ENCODE data around the gene TMEM125.

DNA sequence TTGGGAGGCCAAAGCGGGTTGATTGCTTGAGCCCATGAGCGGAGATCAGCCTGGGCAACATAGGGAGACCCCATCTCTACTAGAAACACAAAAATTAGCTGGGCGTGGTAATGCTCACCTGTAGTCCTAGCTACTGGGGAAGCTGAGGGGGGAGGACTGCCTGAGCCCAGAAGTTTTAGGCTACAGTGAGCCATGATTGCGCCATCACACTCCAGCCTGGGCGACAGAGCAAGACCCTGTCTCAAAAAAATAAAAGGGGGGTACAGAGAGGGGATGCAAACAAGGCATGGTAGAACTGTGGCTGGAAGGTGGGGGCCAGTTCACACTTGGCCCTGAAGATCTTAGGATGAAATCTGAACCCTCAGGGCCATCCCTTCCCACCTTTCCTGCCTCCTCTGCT, 16.8 kb downstream of the TMEM125 start:
- TF ChIP-seq, protein P1, sequence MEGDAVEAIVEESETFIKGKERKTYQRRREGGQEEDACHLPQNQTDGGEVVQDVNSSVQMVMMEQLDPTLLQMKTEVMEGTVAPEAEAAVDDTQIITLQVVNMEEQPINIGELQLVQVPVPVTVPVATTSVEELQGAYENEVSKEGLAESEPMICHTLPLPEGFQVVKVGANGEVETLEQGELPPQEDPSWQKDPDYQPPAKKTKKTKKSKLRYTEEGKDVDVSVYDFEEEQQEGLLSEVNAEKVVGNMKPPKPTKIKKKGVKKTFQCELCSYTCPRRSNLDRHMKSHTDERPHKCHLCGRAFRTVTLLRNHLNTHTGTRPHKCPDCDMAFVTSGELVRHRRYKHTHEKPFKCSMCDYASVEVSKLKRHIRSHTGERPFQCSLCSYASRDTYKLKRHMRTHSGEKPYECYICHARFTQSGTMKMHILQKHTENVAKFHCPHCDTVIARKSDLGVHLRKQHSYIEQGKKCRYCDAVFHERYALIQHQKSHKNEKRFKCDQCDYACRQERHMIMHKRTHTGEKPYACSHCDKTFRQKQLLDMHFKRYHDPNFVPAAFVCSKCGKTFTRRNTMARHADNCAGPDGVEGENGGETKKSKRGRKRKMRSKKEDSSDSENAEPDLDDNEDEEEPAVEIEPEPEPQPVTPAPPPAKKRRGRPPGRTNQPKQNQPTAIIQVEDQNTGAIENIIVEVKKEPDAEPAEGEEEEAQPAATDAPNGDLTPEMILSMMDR (IDR thresholded peaks at IDR 0.05; ENCODE audit: low read length): no peak
- TF ChIP-seq EZH2 (IDR thresholded peaks at IDR 0.05; ENCODE audit: borderline replicate concordance, low read length): no peak

All from OCI-LY1 (cell line).